Epithelial cell of proximal tubule (primary cell): Measurements from ENCODE around the gene MYO9A. TPM values are rescaled to one million over a fixed set of nuclear protein-coding genes. Genes with fewer than 3 reads are reported as not detected.

Source experiments
- DNase-seq: peaks from one replicate; pipeline ENCODE4 v3.0.0-alpha.2; 2011; ENCODE audit warnings: low read depth
- H3K4me3 ChIP-seq: 2 replicates; pipeline ENCODE4 v1.5.1; 2011; ENCODE audit warnings: low read depth, mild to moderate bottlenecking, low read length
- CTCF ChIP-seq: conservative IDR thresholded peaks from 2 replicates; pipeline ENCODE4 v1.5.1; 2012; ENCODE audit warnings: low read depth, mild to moderate bottlenecking, low read length
- total RNA-seq: library from RNA; depleted of rRNA; stranded (reverse); fragments of >200 nt; gene quantifications from 2 replicates; pipeline ENCODE4 v1.2.3, GENCODE V29; 2015

Gene MYO9A
- total RNA-seq, 1 donor from 2014 or later: 18.1 TPM

- TF ChIP-seq CTCF: no peak
- DNase-seq: no peak
These were observed 29.5 kb upstream of the MYO9A start for GRCh38 chr15:72147418-72147817.

GRCh38 chr15:72146934-72147333, 29.0 kb upstream of the MYO9A start:
- no peak for TF ChIP-seq CTCF
- H3K4me3 ChIP-seq: no peak overlapping the region
- DNase-seq: no peak

More at GRCh38 chr15:72147418-72147817, 29.5 kb upstream of the MYO9A start:
- H3K4me3 ChIP-seq: no peak overlapping the region

- no peak for TF ChIP-seq CTCF
- no peak for DNase-seq
- no peak overlapping the region for H3K4me3 ChIP-seq
These were observed 28.3 kb upstream of the MYO9A start for GRCh38 chr15:72146221-72146620.

- no peak for TF ChIP-seq CTCF
- no peak overlapping the region for H3K4me3 ChIP-seq
- DNase-seq: no peak
These were observed 23.5 kb upstream of the MYO9A start for GRCh38 chr15:72141171-72142084.

- no peak for TF ChIP-seq CTCF
- H3K4me3 ChIP-seq: no peak overlapping the region
- no peak for DNase-seq
These were observed 22.1 kb upstream of the MYO9A start for GRCh38 chr15:72140088-72140487.

GRCh38 chr15:72139667-72140066, 21.7 kb upstream of the MYO9A start:
- TF ChIP-seq CTCF: no peak
- DNase-seq: no peak
- no peak overlapping the region for H3K4me3 ChIP-seq
